ENCODE data around the gene HELZ. TPM values are rescaled to one million over a fixed set of nuclear protein-coding genes. Genes with fewer than 3 reads are reported as not detected.

Gene HELZ
- polyA plus RNA-seq, 1 of the 3 experiments (the other 2 are of a cell fraction) = 4.3 TPM

DNA sequence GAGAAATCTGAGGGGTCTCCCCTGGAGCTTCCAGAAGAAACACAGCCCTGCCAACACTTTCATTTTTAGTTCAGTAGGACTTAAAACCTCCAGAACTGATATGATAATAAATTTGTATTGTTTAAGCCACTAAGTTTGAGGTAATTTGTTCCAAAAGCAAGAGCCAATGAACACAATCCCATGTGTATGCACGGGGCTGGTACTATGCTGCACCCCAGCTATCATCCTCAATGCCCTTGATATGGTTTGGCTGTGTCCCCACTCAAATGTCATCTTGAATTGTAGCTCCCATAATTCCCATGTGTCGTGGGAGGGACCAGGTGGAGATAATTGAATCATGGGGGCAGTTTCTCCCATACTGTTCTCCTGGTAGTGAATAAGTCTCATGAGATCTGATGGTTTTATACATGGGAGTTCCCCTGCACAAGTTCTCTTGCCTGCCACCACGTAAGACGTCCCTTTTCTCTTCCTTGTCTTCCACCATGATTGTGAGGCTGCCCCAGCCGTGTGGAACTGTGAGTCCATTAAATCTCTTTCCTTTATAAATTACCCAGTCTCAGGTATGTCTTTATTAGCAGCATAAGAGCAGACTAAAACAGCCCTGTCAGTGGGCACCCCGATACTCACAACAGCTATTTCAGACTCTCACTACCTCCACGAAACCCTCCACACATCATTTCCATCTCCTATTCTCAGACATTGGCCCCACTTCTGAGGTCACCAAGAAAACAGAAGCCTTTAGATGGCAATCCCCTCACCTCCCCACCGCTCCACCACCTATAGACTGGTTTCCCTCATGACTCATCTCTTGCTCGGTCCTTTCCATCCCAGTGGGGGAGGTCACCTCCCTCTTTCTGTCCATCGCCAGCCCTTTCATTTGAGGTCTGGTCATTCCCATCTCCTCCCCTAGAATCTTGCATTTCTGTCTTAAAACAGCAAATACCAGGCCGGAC lies 209.6 kb downstream of the HELZ start:
- Histone ChIP-seq H3K9me2 (no peaks in the 10 kb centered on the region), H3K4me1 (ENCODE audit: control insufficient read depth in 1 of 2, insufficient read depth in 2 of 2, low read depth in 1 of 2, low read length in 1 of 2) (no peaks in the 10 kb centered on the region), H3K27ac (ENCODE audit: low read depth in 2 of 2, low read length in 1 of 2) (no peak overlapping the region), H3K9ac (no peak overlapping the region), H3K27me3 (ENCODE audit: insufficient read depth) (no peaks in the 10 kb centered on the region), H2AFZ (ENCODE audit: low read depth) (no peak overlapping the region), H3K9me3 (no peaks in the 10 kb centered on the region), H3K36me3 (replicated peaks in 1 of 2; ENCODE audit: control insufficient read depth in 1 of 2, insufficient read depth in 2 of 2, low read length in 1 of 2) (no peaks in the 10 kb centered on the region), H3K79me2 (ENCODE audit: insufficient read depth) (no peaks in the 10 kb centered on the region), H3K4me2 (no peak overlapping the region), H3F3A (replicated peaks; ENCODE audit: insufficient read depth) (no peaks in the 10 kb centered on the region), H3K4me3 (ENCODE audit: low read depth in 2 of 2, low read length in 1 of 2) (no peak overlapping the region), H4K20me1 (ENCODE audit: insufficient read depth) (no peaks in the 10 kb centered on the region)
- TF ChIP-seq CHD2 (IDR thresholded peaks at IDR 0.05; ENCODE audit: low read length, partially characterized antibody) (no peak), EP300 (IDR thresholded peaks at IDR 0.05; ENCODE audit: borderline replicate concordance in 1 of 2, low read depth in 1 of 2, low read length in 1 of 2) (no peak), ZBTB33 (IDR thresholded peaks at IDR 0.05; ENCODE audit: borderline replicate concordance, low read depth) (no peak), EZH2phosphoT487 (IDR thresholded peaks at IDR 0.05; ENCODE audit: borderline replicate concordance, low read depth) (no peak), GABPA (IDR thresholded peaks at IDR 0.05; ENCODE audit: low read depth) (no peak), NRF1 (IDR thresholded peaks at IDR 0.05; ENCODE audit: low read depth, low read length) (no peak), FOSL2 (IDR thresholded peaks at IDR 0.05; ENCODE audit: borderline replicate concordance, low read depth) (no peak), FOXJ3 (CRISPR knock-in tag; IDR thresholded peaks at IDR 0.05) (no peak), GATA2 (CRISPR knock-in tag; IDR thresholded peaks at IDR 0.05) (no peak), RXRA (IDR thresholded peaks at IDR 0.05; ENCODE audit: borderline replicate concordance, low read depth) (no peak), CTCF (IDR thresholded peaks at IDR 0.05) (no peak), TAF1 (IDR thresholded peaks at IDR 0.05; ENCODE audit: borderline replicate concordance, low read depth, low read length) (no peak), POLR2AphosphoS5 (IDR thresholded peaks at IDR 0.05; ENCODE audit: low read depth, low read length) (no peak)
- TF ChIP-seq, protein P1, sequence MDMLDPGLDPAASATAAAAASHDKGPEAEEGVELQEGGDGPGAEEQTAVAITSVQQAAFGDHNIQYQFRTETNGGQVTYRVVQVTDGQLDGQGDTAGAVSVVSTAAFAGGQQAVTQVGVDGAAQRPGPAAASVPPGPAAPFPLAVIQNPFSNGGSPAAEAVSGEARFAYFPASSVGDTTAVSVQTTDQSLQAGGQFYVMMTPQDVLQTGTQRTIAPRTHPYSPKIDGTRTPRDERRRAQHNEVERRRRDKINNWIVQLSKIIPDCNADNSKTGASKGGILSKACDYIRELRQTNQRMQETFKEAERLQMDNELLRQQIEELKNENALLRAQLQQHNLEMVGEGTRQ (IDR thresholded peaks at IDR 0.05; ENCODE audit: borderline replicate concordance, low read depth, low read length) = no peak
- TF ChIP-seq, protein P2, sequence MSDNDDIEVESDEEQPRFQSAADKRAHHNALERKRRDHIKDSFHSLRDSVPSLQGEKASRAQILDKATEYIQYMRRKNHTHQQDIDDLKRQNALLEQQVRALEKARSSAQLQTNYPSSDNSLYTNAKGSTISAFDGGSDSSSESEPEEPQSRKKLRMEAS (IDR thresholded peaks at IDR 0.05; ENCODE audit: low read depth) = no peak
- ChIA-PET POLR2A (interaction anchor here (0.9 kb wide), 1 partner anchor 15 kb away, joined by 4 read pairs; no protein-coding TSS in a partner anchor), CTCF (interaction anchor here (1.3 to 1.6 kb wide), 2 partner anchors 123 to 308 kb away, joined by 4 to 5 read pairs; no protein-coding TSS in a partner anchor)
- DNase-seq = no peak
- 62% methylated on average over 11 of the region's 11 CpGs for WGBS (ENCODE audit: low lambda C conversion rate)
